Hindlimb muscle (tissue), 1 donor: ENCODE results near the gene SIK3. TPM values are rescaled to one million over a fixed set of nuclear protein-coding genes. Genes with fewer than 3 reads are reported as not detected.

Source experiments
- DNase-seq: peaks from one replicate; pipeline ENCODE4 v3.0.0-alpha.2; 2013
- polyA plus RNA-seq: library from polyadenylated mRNA; unstranded; fragments of 120-200 nt; gene quantifications from one replicate; pipeline ENCODE4 v1.2.1, GENCODE V29; 2013; ENCODE audit not compliant: insufficient read length

SIK3 gene
- polyA plus RNA-seq, 1 donor, result 47.2 TPM

GRCh38 chr11:117002639-117003299 lies 95.5 kb downstream of the SIK3 start:
- no peak for DNase-seq

GRCh38 chr11:117000014-117000737 lies 98.1 kb downstream of the SIK3 start:
- no peak for DNase-seq

GRCh38 chr11:116997071-116997470 lies 101.2 kb downstream of the SIK3 start:
- DNase-seq, result no peak

GRCh38 chr11:116994195-116994594 lies 104.0 kb downstream of the SIK3 start:
- no peak for DNase-seq

GRCh38 chr11:116993599-116993998 lies 104.6 kb downstream of the SIK3 start:
- peak; percentile 83 for DNase-seq

- no peak for DNase-seq
Measured at GRCh38 chr11:116991491-116991890, 106.7 kb downstream of the SIK3 start.

GRCh38 chr11:116990811-116991210 lies 107.4 kb downstream of the SIK3 start:
- no peak for DNase-seq

- no peak for DNase-seq
Measured at GRCh38 chr11:116990061-116990473, 108.2 kb downstream of the SIK3 start.

GRCh38 chr11:116989184-116989583 lies 109.0 kb downstream of the SIK3 start:
- DNase-seq, result no peak

- DNase-seq, result no peak
Measured at GRCh38 chr11:116986521-116987105, 111.6 kb downstream of the SIK3 start.

GRCh38 chr11:116984589-116984988 lies 113.6 kb downstream of the SIK3 start:
- no peak for DNase-seq

- no peak for DNase-seq
Measured at GRCh38 chr11:116984186-116984585, 114.0 kb downstream of the SIK3 start.

- DNase-seq, result no peak
Measured at GRCh38 chr11:116981266-116981885, 116.9 kb downstream of the SIK3 start.

GRCh38 chr11:116980136-116980793 lies 118.0 kb downstream of the SIK3 start:
- no peak for DNase-seq

GRCh38 chr11:116976941-116977570 lies 121.2 kb downstream of the SIK3 start:
- DNase-seq, result no peak

- no peak for DNase-seq
Measured at GRCh38 chr11:116975661-116976060, 122.6 kb downstream of the SIK3 start.

GRCh38 chr11:116973270-116973669 lies 125.0 kb downstream of the SIK3 start:
- no peak for DNase-seq

- DNase-seq, result no peak
Measured at GRCh38 chr11:116972691-116973090, 125.5 kb downstream of the SIK3 start.

GRCh38 chr11:116970485-116971292 lies 127.5 kb downstream of the SIK3 start:
- DNase-seq, result no peak

- no peak for DNase-seq
Measured at GRCh38 chr11:116969694-116970093, 128.5 kb downstream of the SIK3 start.

- DNase-seq, result no peak
Measured at GRCh38 chr11:116964269-116964668, 134.0 kb downstream of the SIK3 start.
